HG02885 (cell line): ENCODE data around the gene MPV17L.
"Not testable (repeated sequence)": the region's sequence is repeated elsewhere in the genome, so short reads cannot be mapped to it uniquely, and the experiment has no call there.

Source experiments
- ATAC-seq: cut with Tn5 transposase; IDR thresholded peaks from one replicate; pipeline ENCODE4 v1.9.1; 2021; ENCODE audit warnings: mild to moderate bottlenecking; ENCODE audit not compliant: unreplicated experiment, poor library complexity

MPV17L gene

DNA sequence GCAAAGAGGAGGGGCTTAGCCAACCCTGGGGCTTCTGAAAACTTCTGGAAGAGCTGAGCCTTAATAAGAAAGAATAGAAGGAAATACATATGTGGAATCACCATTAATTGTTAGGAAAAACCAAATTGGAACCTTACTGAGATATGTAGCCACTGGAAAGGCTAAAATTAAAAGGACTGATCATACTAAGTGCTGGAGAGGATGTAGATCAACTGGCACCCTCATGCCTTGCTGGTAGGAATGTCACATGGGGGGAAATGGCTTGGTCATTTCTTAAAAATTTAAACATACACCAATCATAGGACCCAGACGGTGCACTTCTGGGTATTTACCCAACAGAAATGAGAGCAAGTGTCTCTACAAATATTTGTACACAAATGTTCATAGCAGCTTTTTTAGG lies 49.9 kb downstream of the MPV17L start:
- ATAC-seq = no peak

DNA sequence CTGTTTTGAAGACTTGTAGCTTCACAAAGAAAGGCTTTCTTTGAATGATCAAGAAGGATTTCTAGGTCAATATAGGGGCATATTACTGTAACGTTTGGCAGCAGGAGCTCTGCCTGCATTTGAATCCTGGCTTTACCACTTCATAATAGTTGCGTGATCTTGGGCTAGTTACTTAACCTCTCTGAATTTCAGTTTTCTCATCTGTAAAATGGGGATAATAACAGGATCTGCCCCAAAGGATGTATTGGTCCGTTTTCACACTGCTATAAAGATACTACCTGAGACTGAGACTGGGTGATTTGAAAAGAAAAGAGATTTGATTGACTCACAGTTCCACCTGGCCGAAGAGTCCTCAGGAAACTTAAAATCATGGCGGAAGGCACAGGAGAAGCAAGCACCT lies 51.3 kb downstream of the MPV17L start:
- no peak for ATAC-seq

DNA sequence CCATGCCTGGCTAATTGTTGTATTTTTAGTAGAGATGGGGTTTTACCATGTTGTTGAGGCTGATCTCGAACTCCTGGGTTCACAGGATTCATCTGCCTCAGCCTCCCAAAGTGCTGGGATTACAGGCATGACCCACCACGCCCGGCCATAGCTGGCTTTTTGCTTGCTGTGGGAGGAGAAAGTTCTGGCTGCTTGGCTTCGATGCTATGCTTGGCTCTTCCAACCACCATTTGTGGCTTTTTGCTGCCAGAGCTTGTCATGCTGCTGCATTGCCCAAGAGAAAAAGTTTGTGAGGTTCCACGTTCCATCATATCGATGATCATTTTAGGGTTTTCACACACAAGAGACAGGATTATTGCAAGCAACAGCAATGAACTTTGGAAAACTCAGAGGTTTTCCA lies 55.1 kb downstream of the MPV17L start:
- no peak for ATAC-seq

DNA sequence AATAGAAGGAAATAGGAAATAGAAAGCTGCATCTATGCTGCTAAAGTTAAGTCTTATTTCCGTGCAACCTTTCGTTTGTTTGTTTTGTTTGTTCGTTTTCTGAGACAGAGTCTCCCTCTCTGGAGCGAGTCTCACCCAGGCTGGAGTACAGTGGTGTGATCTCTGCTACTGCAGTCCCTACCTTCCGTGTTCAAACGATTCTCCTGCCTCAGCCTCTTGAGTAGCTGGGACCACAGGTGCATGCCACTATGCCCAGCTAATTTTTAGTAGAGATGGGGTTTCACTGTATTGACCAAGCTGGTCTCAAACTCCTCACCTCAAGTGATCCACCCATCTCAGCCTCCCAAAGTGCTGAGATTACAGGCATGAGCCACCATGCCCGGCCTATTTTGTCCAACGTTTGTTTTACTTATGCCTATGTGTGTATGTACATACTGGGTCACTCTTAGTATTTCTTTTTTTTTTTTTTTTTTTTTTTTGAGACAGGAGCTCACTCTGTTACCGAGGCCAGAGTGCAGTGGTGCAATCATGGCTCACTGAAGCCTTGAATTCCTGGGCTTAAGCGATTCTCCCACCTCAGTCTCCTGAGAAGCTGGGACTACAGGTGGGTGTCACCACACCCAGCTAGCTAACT lies 55.7 kb downstream of the MPV17L start:
- no peak for ATAC-seq

DNA sequence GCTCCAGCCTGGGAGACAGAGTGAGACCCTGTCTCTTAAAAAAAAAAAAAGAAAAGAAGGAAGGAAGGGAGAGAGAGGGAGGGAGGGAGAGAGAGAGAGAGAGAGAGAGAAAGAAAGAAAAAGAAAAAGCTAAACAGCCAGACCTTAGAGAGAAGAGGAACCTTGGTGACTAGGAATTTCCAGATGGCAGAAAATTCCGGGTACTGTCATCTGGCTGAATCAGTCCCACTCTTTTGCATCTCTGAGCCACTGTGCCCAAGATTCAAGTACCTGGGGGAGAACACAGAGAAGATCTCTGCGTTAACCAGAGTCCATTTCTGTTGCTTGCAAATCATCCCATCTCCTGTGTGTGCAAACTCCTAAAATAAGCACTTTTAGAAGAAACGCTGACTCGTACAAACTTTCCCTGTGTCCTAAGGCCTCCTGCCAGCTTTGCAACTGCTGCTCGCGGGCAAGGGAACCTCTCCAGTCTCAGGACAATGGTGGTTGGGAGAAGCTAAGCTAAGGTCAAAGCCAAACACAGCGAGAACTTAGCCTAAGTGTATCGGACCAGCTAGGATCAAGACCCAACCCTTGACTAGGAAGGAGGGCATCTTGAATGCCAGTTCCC lies 56.8 kb downstream of the MPV17L start:
- no peak for ATAC-seq

DNA sequence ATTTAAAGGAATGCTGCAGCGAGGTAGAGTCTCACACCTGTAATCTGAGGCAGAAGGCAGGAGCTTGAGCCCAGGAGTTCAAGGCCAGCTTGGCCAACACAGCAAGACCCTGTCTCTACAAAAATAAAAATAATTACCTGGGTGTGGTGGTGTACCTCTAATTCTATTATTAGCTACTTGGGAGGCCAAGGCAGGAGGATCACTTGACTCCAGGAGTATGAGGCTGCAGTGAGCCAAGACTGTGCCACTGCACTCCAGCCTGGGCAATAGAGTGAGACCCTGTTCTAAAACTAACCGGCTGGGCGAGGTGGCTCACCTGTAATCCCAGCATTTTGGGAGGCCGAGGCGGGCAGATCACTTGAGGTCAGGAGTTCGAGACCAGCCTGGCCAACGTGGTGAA lies 57.7 kb downstream of the MPV17L start:
- not testable (repeated sequence) for ATAC-seq

DNA sequence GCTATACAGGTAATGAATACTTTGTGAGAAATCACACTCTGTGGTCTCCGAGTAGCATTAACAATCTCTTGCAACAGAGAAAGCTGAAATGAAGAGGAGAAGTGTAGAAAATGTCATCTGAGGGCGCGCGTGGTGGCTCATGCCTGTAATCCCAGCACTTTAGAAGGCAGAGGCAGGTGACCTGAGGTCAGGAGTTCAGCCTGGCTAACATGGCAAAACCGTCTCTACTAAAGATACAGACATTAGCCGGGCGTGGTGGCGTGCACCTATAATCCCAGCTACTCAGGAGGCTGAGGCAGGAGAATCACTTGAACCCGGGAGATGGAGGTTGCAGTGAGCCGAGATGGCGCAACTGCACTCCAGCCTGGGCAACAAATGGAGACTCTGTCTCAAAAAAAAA lies 59.4 kb downstream of the MPV17L start:
- not testable (repeated sequence) for ATAC-seq

DNA sequence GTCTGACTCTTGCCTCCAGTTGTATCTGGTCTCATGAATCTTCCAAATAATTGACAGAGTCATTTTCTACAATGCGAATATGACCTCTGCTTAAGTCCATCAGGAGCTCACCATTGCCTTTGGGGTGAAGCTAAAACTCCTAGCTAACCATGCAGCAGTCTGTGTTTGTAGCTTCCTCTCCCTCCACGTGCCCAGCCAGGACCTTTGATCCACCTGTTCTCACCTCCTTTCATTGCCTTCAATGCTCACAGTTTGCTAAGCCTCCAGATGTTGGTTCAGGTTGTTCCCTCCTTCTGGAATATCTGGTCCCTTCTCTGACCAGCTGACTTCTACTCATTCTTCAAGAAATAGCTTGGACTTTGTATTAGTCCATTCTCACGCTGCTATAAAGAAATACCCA lies 61.8 kb downstream of the MPV17L start:
- ATAC-seq = no peak

DNA sequence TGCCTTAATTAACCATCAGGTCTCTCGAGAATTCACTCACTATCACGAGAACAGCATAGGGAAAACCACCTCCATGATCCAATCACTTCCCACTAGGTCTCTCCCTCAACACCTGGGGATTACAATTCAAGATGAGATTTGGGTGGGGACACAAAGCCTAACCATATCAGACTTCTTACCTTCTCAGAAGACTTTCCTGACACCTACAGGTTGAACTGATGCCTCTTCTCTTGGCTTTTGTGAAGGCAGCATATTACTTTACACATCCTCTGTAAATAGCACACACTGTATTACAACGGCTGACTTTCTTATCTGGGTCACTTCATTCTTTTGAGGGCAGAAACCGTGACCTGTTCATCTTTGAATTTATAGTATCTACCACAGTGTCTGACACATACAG lies 62.4 kb downstream of the MPV17L start:
- ATAC-seq = no peak

DNA sequence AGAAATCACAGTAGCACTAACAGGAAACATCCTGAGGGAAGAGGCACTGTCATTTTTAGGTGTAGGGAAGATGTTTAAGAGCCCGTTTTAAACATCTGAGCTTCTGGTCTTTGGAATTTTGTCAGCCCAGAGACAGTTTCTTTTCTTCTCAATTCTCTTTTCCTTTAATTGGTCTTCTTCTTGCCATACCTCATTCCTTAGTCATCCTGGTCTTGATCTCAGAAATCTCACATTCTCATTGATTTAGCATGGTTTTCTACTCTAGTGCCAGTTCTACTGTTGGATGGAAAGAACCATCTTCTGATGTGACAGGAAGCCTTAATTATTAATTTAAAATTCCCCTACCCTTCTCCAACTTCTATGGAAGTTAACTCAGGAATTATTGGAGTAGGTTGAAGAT lies 64.2 kb downstream of the MPV17L start:
- ATAC-seq = no peak

DNA sequence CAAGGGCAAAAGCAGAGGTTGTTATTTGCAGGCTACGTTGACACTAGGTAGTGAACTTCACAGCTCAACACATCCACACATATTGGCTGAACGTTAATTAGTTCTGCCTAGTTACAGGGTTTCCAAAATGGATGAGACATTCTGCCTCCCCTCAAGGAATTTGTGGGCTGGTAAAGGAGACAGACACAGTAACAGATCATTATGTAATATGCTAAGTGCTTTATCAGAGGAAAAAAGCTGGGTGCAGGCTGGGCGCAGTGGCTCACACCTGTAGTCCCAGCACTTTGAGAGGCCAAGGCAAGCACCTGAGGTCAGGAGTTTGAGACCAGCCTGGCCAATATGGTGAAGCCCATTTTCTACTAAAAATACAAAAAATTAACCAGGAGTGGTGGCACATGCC lies 65.0 kb downstream of the MPV17L start:
- ATAC-seq = no peak

DNA sequence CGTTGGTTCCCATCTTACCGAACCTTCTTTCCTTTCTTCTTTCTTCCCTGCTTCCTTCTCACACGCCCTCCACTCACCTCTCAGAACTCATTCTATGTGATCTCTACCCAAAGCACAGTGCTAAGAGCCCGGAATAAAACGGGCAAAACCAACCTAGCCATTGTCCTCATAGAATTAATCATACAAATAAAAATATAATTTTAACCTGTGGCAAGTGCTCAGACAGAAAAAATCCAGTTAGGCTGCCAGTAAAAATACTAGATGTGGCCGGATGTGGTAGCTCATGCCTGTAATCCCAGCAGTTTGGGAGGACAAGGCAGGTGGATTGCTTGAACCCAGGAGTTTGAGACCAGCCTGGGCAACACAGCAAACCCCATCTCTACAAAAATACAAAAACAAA lies 65.8 kb downstream of the MPV17L start:
- ATAC-seq = no peak
